HEK293 (cell line): ENCODE results near the gene CRYGA.
A peak's percentile ranks its signal among the peaks of the same experiment; 100 is the strongest.
"Not testable (repeated sequence)": the region's sequence is repeated elsewhere in the genome, so short reads cannot be mapped to it uniquely, and the experiment has no call there.

ENCODE experiments used
- CTCF ChIA-PET: fragments of 350-600 bp; formaldehyde crosslinking; extraction: SDS; loops from one replicate; lab custom pipeline; 2021; ENCODE audit warnings: antibody characterized with exemption; lab: Yijun Ruan, JAX
- POLR2A ChIA-PET: fragments of 300-600 bp; formaldehyde crosslinking; extraction: SDS; loops from one replicate; lab custom pipeline; 2020; ENCODE audit warnings: antibody characterized with exemption, inconsistent platforms; lab: Yijun Ruan, JAX
- H3K27ac ChIP-seq: fragments of 200-500 bp; sonication (Bioruptor generic); 2 replicates; pipeline ENCODE4 v1.5.1; 2014; ENCODE audit warnings: low read depth, low read length, control low read depth, inconsistent platforms; ENCODE audit errors: extremely low read depth
- H3K36me3 ChIP-seq, 2 experiments: fragments of 200-500 bp in 1 of 2; sonication (Bioruptor generic) in 1 of 2; 1 replicate in 1 of 2; 2 replicates in 1 of 2; pipeline ENCODE4 v1.5.1; 2014 to 2017; ENCODE audit warnings: inconsistent platforms in 2 of 2, low read length in 2 of 2; ENCODE audit not compliant: control insufficient read depth in 2 of 2, insufficient read depth in 1 of 2
- H3K4me1 ChIP-seq: fragments of 200-500 bp; sonication (Bioruptor generic); 2 replicates; pipeline ENCODE4 v1.5.1; 2014; ENCODE audit warnings: mild to moderate bottlenecking, low read length, inconsistent platforms; ENCODE audit not compliant: control insufficient read depth, insufficient read depth
- H3K4me3 ChIP-seq: 2 replicates; pipeline ENCODE4 v1.5.1; 2011; ENCODE audit warnings: low read depth, mild to moderate bottlenecking, control low read depth, low read length, moderate library complexity
- H3K9me3 ChIP-seq: fragments of 200-500 bp; sonication (Bioruptor generic); 2 replicates; pipeline ENCODE4 v1.5.1; 2014; ENCODE audit warnings: low read depth, low read length, inconsistent platforms; ENCODE audit not compliant: control insufficient read depth, insufficient read depth
- BCL11A ChIP-seq: fragments of 450-650 bp; formaldehyde crosslinking; IDR thresholded peaks from 2 replicates; pipeline ENCODE4 v1.5.1; 2016; ENCODE audit warnings: low read depth, missing biosample characterization, missing genetic modification characterization
- GLI2 ChIP-seq: fragments of 450-650 bp; formaldehyde crosslinking; IDR thresholded peaks from 2 replicates; pipeline ENCODE4; 2017; ENCODE audit warnings: missing biosample characterization, missing genetic modification characterization, low read depth, borderline replicate concordance
- KLF8 ChIP-seq: fragments of 450-650 bp; formaldehyde crosslinking; IDR thresholded peaks from 2 replicates; pipeline ENCODE4 v1.5.1; 2016; ENCODE audit warnings: missing biosample characterization, missing genetic modification characterization
- PRDM1 ChIP-seq: fragments of 450-650 bp; formaldehyde crosslinking; IDR thresholded peaks from 2 replicates; pipeline ENCODE4; 2016; ENCODE audit warnings: missing biosample characterization, missing genetic modification characterization
- ZNF140 ChIP-seq: fragments of 450-650 bp; formaldehyde crosslinking; IDR thresholded peaks from 2 replicates; pipeline ENCODE4 v1.5.1; 2016; ENCODE audit warnings: missing biosample characterization, missing genetic modification characterization
- ZNF146 ChIP-seq: fragments of 450-650 bp; formaldehyde crosslinking; IDR thresholded peaks from 2 replicates; pipeline ENCODE4 v1.5.1; 2016; ENCODE audit warnings: missing biosample characterization, missing genetic modification characterization
- ZNF169 ChIP-seq: fragments of 450-650 bp; formaldehyde crosslinking; IDR thresholded peaks from 2 replicates; pipeline ENCODE4 v1.5.1; 2016; ENCODE audit warnings: missing biosample characterization, missing genetic modification characterization
- ZNF175 ChIP-seq: fragments of 450-650 bp; formaldehyde crosslinking; IDR thresholded peaks from 2 replicates; pipeline ENCODE4 v1.5.1; 2016; ENCODE audit warnings: missing biosample characterization, missing genetic modification characterization
- ZNF561 ChIP-seq: fragments of 450-650 bp; IDR thresholded peaks from 2 replicates; pipeline ENCODE4 v1.5.1; 2018; ENCODE audit warnings: missing biosample characterization, missing genetic modification characterization, borderline replicate concordance
- TF ChIP-seq, protein P1 (sequence below): fragments of 450-650 bp; formaldehyde crosslinking; IDR thresholded peaks from 2 replicates; pipeline ENCODE4 v1.5.1; 2016; ENCODE audit warnings: missing biosample characterization, missing genetic modification characterization
- TF ChIP-seq, protein P2 (sequence below): IDR thresholded peaks from 2 replicates; pipeline ENCODE4 v1.6.1; 2011; ENCODE audit warnings: mild to moderate bottlenecking, low read depth, low read length, borderline replicate concordance
- TF ChIP-seq, protein P3 (sequence below): fragments of 450-650 bp; formaldehyde crosslinking; IDR thresholded peaks from 2 replicates; pipeline ENCODE4 v1.5.1; 2016; ENCODE audit warnings: missing biosample characterization, missing genetic modification characterization
- TF ChIP-seq, protein P4 (sequence below): fragments of 450-650 bp; formaldehyde crosslinking; IDR thresholded peaks from 2 replicates; pipeline ENCODE4 v1.5.1; 2016; ENCODE audit warnings: missing biosample characterization, missing genetic modification characterization
- TF ChIP-seq, protein P5 (sequence below): fragments of 450-650 bp; formaldehyde crosslinking; conservative IDR thresholded peaks from 2 replicates; pipeline ENCODE4 v1.5.1; 2016; ENCODE audit warnings: low read depth, missing biosample characterization, missing genetic modification characterization
- TF ChIP-seq, protein P6 (sequence below): fragments of 450-650 bp; formaldehyde crosslinking; IDR thresholded peaks from 2 replicates; pipeline ENCODE4 v1.5.1; 2017; ENCODE audit warnings: missing biosample characterization, missing genetic modification characterization
- TF ChIP-seq, protein P7 (sequence below): fragments of 450-650 bp; formaldehyde crosslinking; IDR thresholded peaks from 2 replicates; pipeline ENCODE4 v1.5.1; 2016; ENCODE audit warnings: missing biosample characterization, missing genetic modification characterization
- TF ChIP-seq, protein P8 (sequence below): fragments of 450-650 bp; formaldehyde crosslinking; IDR thresholded peaks from 2 replicates; pipeline ENCODE4 v1.5.1; 2016; ENCODE audit warnings: missing biosample characterization, missing genetic modification characterization

The CRYGA gene

DNA sequence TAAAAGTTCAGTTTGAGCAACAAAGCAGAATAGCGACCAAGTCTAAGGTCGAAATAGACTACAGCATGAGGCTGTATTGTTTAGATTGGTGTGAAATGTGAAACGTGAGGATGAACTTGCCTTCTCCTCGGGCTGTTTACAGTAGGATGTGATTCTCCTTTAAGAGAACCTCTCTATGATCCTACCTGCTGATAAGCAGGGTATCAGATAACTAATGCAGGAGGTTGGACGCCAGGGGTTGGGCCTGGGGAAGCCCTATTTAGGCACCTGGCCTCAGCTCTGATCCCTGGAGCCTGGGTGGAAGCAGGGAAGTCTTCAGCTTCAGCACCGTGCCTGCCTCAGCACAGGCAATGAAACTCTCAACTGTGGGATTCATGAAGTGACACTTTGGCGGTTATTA is 50.4 kb downstream of the CRYGA start (continued):
- TF ChIP-seq, protein P1, sequence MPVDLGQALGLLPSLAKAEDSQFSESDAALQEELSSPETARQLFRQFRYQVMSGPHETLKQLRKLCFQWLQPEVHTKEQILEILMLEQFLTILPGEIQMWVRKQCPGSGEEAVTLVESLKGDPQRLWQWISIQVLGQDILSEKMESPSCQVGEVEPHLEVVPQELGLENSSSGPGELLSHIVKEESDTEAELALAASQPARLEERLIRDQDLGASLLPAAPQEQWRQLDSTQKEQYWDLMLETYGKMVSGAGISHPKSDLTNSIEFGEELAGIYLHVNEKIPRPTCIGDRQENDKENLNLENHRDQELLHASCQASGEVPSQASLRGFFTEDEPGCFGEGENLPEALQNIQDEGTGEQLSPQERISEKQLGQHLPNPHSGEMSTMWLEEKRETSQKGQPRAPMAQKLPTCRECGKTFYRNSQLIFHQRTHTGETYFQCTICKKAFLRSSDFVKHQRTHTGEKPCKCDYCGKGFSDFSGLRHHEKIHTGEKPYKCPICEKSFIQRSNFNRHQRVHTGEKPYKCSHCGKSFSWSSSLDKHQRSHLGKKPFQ (tag by site-specific recombination), result peak; percentile 81
- no peak for TF ChIP-seq ZNF561 (tag by site-specific recombination)
- TF ChIP-seq ZNF169, result no peak
- TF ChIP-seq BCL11A, result no peak
- no peak for TF ChIP-seq GLI2
- TF ChIP-seq, protein P2, sequence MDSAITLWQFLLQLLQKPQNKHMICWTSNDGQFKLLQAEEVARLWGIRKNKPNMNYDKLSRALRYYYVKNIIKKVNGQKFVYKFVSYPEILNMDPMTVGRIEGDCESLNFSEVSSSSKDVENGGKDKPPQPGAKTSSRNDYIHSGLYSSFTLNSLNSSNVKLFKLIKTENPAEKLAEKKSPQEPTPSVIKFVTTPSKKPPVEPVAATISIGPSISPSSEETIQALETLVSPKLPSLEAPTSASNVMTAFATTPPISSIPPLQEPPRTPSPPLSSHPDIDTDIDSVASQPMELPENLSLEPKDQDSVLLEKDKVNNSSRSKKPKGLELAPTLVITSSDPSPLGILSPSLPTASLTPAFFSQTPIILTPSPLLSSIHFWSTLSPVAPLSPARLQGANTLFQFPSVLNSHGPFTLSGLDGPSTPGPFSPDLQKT, result no peak
- TF ChIP-seq ZNF140 (tag by site-specific recombination), result no peak
- peak; percentile 56; the same call in 1 of the 2 replicates for TF ChIP-seq KLF8
- TF ChIP-seq, protein P3, sequence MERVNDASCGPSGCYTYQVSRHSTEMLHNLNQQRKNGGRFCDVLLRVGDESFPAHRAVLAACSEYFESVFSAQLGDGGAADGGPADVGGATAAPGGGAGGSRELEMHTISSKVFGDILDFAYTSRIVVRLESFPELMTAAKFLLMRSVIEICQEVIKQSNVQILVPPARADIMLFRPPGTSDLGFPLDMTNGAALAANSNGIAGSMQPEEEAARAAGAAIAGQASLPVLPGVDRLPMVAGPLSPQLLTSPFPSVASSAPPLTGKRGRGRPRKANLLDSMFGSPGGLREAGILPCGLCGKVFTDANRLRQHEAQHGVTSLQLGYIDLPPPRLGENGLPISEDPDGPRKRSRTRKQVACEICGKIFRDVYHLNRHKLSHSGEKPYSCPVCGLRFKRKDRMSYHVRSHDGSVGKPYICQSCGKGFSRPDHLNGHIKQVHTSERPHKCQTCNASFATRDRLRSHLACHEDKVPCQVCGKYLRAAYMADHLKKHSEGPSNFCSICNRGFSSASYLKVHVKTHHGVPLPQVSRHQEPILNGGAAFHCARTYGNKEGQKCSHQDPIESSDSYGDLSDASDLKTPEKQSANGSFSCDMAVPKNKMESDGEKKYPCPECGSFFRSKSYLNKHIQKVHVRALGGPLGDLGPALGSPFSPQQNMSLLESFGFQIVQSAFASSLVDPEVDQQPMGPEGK (tag by site-specific recombination), result no peak
- TF ChIP-seq PRDM1, result no peak
- TF ChIP-seq, protein P4, sequence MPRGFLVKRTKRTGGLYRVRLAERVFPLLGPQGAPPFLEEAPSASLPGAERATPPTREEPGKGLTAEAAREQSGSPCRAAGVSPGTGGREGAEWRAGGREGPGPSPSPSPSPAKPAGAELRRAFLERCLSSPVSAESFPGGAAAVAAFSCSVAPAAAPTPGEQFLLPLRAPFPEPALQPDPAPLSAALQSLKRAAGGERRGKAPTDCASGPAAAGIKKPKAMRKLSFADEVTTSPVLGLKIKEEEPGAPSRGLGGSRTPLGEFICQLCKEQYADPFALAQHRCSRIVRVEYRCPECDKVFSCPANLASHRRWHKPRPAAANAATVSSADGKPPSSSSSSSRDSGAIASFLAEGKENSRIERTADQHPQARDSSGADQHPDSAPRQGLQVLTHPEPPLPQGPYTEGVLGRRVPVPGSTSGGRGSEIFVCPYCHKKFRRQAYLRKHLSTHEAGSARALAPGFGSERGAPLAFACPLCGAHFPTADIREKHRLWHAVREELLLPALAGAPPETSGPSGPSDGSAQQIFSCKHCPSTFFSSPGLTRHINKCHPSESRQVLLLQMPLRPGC (tag by site-specific recombination), result no peak
- TF ChIP-seq, protein P5, sequence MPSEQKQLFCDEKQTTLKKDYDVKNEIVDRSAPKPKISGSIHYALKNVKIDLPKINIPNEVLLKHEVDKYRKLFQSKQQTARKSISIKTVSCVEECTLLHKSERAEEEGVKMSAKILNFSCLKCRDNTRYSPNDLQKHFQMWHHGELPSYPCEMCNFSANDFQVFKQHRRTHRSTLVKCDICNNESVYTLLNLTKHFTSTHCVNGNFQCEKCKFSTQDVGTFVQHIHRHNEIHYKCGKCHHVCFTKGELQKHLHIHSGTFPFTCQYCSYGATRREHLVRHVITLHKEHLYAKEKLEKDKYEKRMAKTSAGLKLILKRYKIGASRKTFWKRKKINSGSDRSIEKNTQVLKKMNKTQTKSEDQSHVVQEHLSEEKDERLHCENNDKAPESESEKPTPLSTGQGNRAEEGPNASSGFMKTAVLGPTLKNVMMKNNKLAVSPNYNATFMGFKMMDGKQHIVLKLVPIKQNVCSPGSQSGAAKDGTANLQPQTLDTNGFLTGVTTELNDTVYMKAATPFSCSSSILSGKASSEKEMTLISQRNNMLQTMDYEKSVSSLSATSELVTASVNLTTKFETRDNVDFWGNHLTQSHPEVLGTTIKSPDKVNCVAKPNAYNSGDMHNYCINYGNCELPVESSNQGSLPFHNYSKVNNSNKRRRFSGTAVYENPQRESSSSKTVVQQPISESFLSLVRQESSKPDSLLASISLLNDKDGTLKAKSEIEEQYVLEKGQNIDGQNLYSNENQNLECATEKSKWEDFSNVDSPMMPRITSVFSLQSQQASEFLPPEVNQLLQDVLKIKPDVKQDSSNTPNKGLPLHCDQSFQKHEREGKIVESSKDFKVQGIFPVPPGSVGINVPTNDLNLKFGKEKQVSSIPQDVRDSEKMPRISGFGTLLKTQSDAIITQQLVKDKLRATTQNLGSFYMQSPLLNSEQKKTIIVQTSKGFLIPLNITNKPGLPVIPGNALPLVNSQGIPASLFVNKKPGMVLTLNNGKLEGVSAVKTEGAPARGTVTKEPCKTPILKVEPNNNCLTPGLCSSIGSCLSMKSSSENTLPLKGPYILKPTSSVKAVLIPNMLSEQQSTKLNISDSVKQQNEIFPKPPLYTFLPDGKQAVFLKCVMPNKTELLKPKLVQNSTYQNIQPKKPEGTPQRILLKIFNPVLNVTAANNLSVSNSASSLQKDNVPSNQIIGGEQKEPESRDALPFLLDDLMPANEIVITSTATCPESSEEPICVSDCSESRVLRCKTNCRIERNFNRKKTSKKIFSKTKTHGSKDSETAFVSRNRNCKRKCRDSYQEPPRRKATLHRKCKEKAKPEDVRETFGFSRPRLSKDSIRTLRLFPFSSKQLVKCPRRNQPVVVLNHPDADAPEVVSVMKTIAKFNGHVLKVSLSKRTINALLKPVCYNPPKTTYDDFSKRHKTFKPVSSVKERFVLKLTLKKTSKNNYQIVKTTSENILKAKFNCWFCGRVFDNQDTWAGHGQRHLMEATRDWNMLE (tag by site-specific recombination), result no peak
- TF ChIP-seq, protein P6, sequence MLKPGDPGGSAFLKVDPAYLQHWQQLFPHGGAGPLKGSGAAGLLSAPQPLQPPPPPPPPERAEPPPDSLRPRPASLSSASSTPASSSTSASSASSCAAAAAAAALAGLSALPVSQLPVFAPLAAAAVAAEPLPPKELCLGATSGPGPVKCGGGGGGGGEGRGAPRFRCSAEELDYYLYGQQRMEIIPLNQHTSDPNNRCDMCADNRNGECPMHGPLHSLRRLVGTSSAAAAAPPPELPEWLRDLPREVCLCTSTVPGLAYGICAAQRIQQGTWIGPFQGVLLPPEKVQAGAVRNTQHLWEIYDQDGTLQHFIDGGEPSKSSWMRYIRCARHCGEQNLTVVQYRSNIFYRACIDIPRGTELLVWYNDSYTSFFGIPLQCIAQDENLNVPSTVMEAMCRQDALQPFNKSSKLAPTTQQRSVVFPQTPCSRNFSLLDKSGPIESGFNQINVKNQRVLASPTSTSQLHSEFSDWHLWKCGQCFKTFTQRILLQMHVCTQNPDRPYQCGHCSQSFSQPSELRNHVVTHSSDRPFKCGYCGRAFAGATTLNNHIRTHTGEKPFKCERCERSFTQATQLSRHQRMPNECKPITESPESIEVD, result peak; percentile 5; the same call in 1 of the 2 replicates
- TF ChIP-seq, protein P7, sequence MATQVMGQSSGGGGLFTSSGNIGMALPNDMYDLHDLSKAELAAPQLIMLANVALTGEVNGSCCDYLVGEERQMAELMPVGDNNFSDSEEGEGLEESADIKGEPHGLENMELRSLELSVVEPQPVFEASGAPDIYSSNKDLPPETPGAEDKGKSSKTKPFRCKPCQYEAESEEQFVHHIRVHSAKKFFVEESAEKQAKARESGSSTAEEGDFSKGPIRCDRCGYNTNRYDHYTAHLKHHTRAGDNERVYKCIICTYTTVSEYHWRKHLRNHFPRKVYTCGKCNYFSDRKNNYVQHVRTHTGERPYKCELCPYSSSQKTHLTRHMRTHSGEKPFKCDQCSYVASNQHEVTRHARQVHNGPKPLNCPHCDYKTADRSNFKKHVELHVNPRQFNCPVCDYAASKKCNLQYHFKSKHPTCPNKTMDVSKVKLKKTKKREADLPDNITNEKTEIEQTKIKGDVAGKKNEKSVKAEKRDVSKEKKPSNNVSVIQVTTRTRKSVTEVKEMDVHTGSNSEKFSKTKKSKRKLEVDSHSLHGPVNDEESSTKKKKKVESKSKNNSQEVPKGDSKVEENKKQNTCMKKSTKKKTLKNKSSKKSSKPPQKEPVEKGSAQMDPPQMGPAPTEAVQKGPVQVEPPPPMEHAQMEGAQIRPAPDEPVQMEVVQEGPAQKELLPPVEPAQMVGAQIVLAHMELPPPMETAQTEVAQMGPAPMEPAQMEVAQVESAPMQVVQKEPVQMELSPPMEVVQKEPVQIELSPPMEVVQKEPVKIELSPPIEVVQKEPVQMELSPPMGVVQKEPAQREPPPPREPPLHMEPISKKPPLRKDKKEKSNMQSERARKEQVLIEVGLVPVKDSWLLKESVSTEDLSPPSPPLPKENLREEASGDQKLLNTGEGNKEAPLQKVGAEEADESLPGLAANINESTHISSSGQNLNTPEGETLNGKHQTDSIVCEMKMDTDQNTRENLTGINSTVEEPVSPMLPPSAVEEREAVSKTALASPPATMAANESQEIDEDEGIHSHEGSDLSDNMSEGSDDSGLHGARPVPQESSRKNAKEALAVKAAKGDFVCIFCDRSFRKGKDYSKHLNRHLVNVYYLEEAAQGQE (tag by site-specific recombination), result no peak
- TF ChIP-seq ZNF146 (tag by site-specific recombination), result no peak
- TF ChIP-seq, protein P8, sequence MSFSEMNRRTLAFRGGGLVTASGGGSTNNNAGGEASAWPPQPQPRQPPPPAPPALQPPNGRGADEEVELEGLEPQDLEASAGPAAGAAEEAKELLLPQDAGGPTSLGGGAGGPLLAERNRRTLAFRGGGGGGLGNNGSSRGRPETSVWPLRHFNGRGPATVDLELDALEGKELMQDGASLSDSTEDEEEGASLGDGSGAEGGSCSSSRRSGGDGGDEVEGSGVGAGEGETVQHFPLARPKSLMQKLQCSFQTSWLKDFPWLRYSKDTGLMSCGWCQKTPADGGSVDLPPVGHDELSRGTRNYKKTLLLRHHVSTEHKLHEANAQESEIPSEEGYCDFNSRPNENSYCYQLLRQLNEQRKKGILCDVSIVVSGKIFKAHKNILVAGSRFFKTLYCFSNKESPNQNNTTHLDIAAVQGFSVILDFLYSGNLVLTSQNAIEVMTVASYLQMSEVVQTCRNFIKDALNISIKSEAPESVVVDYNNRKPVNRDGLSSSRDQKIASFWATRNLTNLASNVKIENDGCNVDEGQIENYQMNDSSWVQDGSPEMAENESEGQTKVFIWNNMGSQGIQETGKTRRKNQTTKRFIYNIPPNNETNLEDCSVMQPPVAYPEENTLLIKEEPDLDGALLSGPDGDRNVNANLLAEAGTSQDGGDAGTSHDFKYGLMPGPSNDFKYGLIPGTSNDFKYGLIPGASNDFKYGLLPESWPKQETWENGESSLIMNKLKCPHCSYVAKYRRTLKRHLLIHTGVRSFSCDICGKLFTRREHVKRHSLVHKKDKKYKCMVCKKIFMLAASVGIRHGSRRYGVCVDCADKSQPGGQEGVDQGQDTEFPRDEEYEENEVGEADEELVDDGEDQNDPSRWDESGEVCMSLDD (tag by site-specific recombination), result no peak
- no peak for TF ChIP-seq ZNF175 (tag by site-specific recombination)

DNA sequence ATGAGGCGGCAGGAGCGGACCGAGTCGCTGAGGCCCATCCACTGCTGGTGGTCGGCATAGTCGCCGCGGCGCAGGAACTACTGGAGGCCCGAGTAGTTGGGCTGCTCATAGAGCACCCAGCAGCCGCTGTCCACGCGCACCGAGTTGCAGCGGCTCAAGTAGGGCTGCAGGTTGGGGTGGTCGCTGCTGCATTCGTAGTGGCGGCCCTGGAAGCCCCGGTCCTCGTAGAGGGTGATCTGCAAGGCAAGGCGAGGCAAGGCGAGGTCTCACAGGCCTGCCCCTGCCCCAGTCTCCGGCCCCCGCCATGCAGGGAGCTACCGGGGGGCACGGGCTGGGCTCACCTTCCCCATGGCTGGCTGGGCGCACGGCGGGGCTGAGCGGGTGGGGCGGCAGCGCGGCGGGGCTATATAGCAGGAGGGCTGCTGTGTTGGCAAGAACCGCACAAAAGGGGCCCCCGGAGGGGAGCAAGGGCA is 51.1 kb downstream of the CRYGA start:
- H3K36me3 ChIP-seq, H3K4me1 ChIP-seq, POLR2A ChIA-PET, H3K9me3 ChIP-seq, H3K4me3 ChIP-seq: not testable (repeated sequence)
- H3K27ac ChIP-seq, result peak overlapping the region; percentile 42
- CTCF ChIA-PET, result interaction anchor here (1.6 to 1.7 kb wide), 2 partner anchors 10 to 36 kb away, joined by 3 to 6 read pairs; no protein-coding TSS in a partner anchor
